ENCODE data around the gene CBFA2T2.

The CBFA2T2 gene

GRCh38 chr20:33556246-33556645 lies 66.3 kb downstream of the CBFA2T2 start:
- Histone ChIP-seq H4K91ac (ENCODE audit: low read depth, low read length) (no peak overlapping the region), H3K79me2 (ENCODE audit: control insufficient read depth, insufficient read depth, low read length, poor library complexity) (no peaks in the 10 kb centered on the region)
- DNase-seq = no peak

GRCh38 chr20:33558348-33559144 lies 68.7 kb downstream of the CBFA2T2 start:
- Histone ChIP-seq H2AFZ (ENCODE audit: insufficient read depth, low read length, poor library complexity) (no peak overlapping the region), H3K36me3 (ENCODE audit: control insufficient read depth in 1 of 2, insufficient read depth in 2 of 2, low read length in 2 of 2) (peaks cover 0 to 3% of the 10 kb centered on the region in 2 experiments), H2BK5ac (ENCODE audit: low read depth, low read length, poor library complexity) (no peak overlapping the region), H3K9me3 (ENCODE audit: insufficient read depth, low read depth, low read length) (no peaks in the 10 kb centered on the region), H2AK5ac (ENCODE audit: low read length) (no peak overlapping the region), H3K27ac (ENCODE audit: low read depth, low read length) (no peak overlapping the region), H3K4ac (ENCODE audit: low read depth, low read length) (no peak overlapping the region), H4K12ac (ENCODE audit: low read depth, low read length) (no peak overlapping the region), H3K79me1 (ENCODE audit: low read length) (no peaks in the 10 kb centered on the region), H4K8ac (ENCODE audit: low read depth, low read length) (no peak overlapping the region), H3K23ac (ENCODE audit: low read length) (no peak overlapping the region), H3K18ac (ENCODE audit: low read length) (no peak overlapping the region), H3K9ac (ENCODE audit: low read length) (no peak overlapping the region), H3K4me1 (ENCODE audit: control insufficient read depth in 1 of 2, insufficient read depth in 2 of 2, low read length in 2 of 2) (no peaks in the 10 kb centered on the region), H3K27me3 (ENCODE audit: insufficient read depth, low read length) (no peaks in the 10 kb centered on the region), H2BK12ac (ENCODE audit: low read length) (no peak overlapping the region), H3K4me3 (ENCODE audit: low read depth, low read length) (no peak overlapping the region), H3K4me2 (ENCODE audit: low read length) (no peak overlapping the region), H3K79me2 (ENCODE audit: control insufficient read depth, insufficient read depth, low read length, poor library complexity) (no peaks in the 10 kb centered on the region), H2BK120ac (ENCODE audit: insufficient read depth, low read length, poor library complexity) (no peak overlapping the region), H3K14ac (ENCODE audit: low read length) (no peak overlapping the region), H4K91ac (ENCODE audit: low read depth, low read length) (no peak overlapping the region)
- no peak for DNase-seq
- no CpG with 5 or more reads among the region's 9 CpGs for WGBS (ENCODE audit: extremely low coverage, insufficient coverage, insufficient read length)

More at GRCh38 chr20:33556246-33556645, 66.3 kb downstream of the CBFA2T2 start:
- Histone ChIP-seq H3K79me1 (ENCODE audit: low read length) (no peaks in the 10 kb centered on the region), H3K36me3 (ENCODE audit: control insufficient read depth in 1 of 2, insufficient read depth in 2 of 2, low read length in 2 of 2) (peaks cover 0 to 3% of the 10 kb centered on the region in 2 experiments), H4K8ac (ENCODE audit: low read depth, low read length) (no peak overlapping the region), H3K23ac (ENCODE audit: low read length) (no peak overlapping the region), H3K14ac (ENCODE audit: low read length) (no peak overlapping the region), H2BK12ac (ENCODE audit: low read length) (no peak overlapping the region), H2AK5ac (ENCODE audit: low read length) (no peak overlapping the region), H3K4me3 (ENCODE audit: low read depth, low read length) (no peak overlapping the region), H3K9me3 (ENCODE audit: insufficient read depth, low read depth, low read length) (no peaks in the 10 kb centered on the region), H3K27ac (ENCODE audit: low read depth, low read length) (no peak overlapping the region), H3K4me1 (ENCODE audit: control insufficient read depth in 1 of 2, insufficient read depth in 2 of 2, low read length in 2 of 2) (no peaks in the 10 kb centered on the region), H2BK5ac (ENCODE audit: low read depth, low read length, poor library complexity) (no peak overlapping the region), H2AFZ (ENCODE audit: insufficient read depth, low read length, poor library complexity) (no peak overlapping the region), H2BK120ac (ENCODE audit: insufficient read depth, low read length, poor library complexity) (no peak overlapping the region), H3K4ac (ENCODE audit: low read depth, low read length) (no peak overlapping the region), H4K12ac (ENCODE audit: low read depth, low read length) (no peak overlapping the region), H3K18ac (ENCODE audit: low read length) (no peak overlapping the region), H3K27me3 (ENCODE audit: insufficient read depth, low read length) (no peaks in the 10 kb centered on the region), H3K4me2 (ENCODE audit: low read length) (no peak overlapping the region), H3K9ac (ENCODE audit: low read length) (no peak overlapping the region)
- WGBS (ENCODE audit: extremely low coverage, insufficient coverage, insufficient read length) = no CpG with 5 or more reads among the region's 3 CpGs

- Histone ChIP-seq H2BK120ac (ENCODE audit: insufficient read depth, low read length, poor library complexity) (no peak overlapping the region), H3K79me1 (ENCODE audit: low read length) (no peaks in the 10 kb centered on the region), H3K4me1 (ENCODE audit: control insufficient read depth in 1 of 2, insufficient read depth in 2 of 2, low read length in 2 of 2) (no peaks in the 10 kb centered on the region), H3K18ac (ENCODE audit: low read length) (no peak overlapping the region), H2BK12ac (ENCODE audit: low read length) (no peak overlapping the region), H3K9ac (ENCODE audit: low read length) (no peak overlapping the region), H3K36me3 (ENCODE audit: control insufficient read depth in 1 of 2, insufficient read depth in 2 of 2, low read length in 2 of 2) (peaks cover 0 to 3% of the 10 kb centered on the region in 2 experiments), H2AFZ (ENCODE audit: insufficient read depth, low read length, poor library complexity) (no peak overlapping the region), H3K4me2 (ENCODE audit: low read length) (no peak overlapping the region), H3K9me3 (ENCODE audit: insufficient read depth, low read depth, low read length) (no peaks in the 10 kb centered on the region), H2BK5ac (ENCODE audit: low read depth, low read length, poor library complexity) (no peak overlapping the region), H4K8ac (ENCODE audit: low read depth, low read length) (no peak overlapping the region), H3K79me2 (ENCODE audit: control insufficient read depth, insufficient read depth, low read length, poor library complexity) (no peaks in the 10 kb centered on the region), H4K12ac (ENCODE audit: low read depth, low read length) (no peak overlapping the region), H2AK5ac (ENCODE audit: low read length) (no peak overlapping the region), H3K4me3 (ENCODE audit: low read depth, low read length) (no peak overlapping the region), H4K91ac (ENCODE audit: low read depth, low read length) (no peak overlapping the region), H3K23ac (ENCODE audit: low read length) (no peak overlapping the region), H3K14ac (ENCODE audit: low read length) (no peak overlapping the region), H3K4ac (ENCODE audit: low read depth, low read length) (no peak overlapping the region), H3K27ac (ENCODE audit: low read depth, low read length) (no peak overlapping the region), H3K27me3 (ENCODE audit: insufficient read depth, low read length) (no peaks in the 10 kb centered on the region)
- WGBS (ENCODE audit: extremely low coverage, insufficient coverage, insufficient read length) = no CpG with 5 or more reads among the region's 2 CpGs
- DNase-seq = no peak
Observed at GRCh38 chr20:33559212-33559611, 69.3 kb downstream of the CBFA2T2 start.

GRCh38 chr20:33560026-33560425 lies 70.1 kb downstream of the CBFA2T2 start:
- no peak overlapping the region for H3K4me3 ChIP-seq (ENCODE audit: low read depth, low read length)
- no peaks in the 10 kb centered on the region for H3K27me3 ChIP-seq (ENCODE audit: insufficient read depth, low read length)
- DNase-seq = no peak
- no peaks in the 10 kb centered on the region for H3K4me1 ChIP-seq (ENCODE audit: control insufficient read depth in 1 of 2, insufficient read depth in 2 of 2, low read length in 2 of 2)
- no peak overlapping the region for H3K14ac ChIP-seq (ENCODE audit: low read length)
- H4K8ac ChIP-seq (ENCODE audit: low read depth, low read length) = no peak overlapping the region
- no peaks in the 10 kb centered on the region for H3K79me2 ChIP-seq (ENCODE audit: control insufficient read depth, insufficient read depth, low read length, poor library complexity)
- no peak overlapping the region for H3K23ac ChIP-seq (ENCODE audit: low read length)
- no peak overlapping the region for H2BK120ac ChIP-seq (ENCODE audit: insufficient read depth, low read length, poor library complexity)
- no peak overlapping the region for H3K18ac ChIP-seq (ENCODE audit: low read length)
- no peak overlapping the region for H3K27ac ChIP-seq (ENCODE audit: low read depth, low read length)
- no peak overlapping the region for H3K9ac ChIP-seq (ENCODE audit: low read length)
- H2AK5ac ChIP-seq (ENCODE audit: low read length) = no peak overlapping the region
- H2AFZ ChIP-seq (ENCODE audit: insufficient read depth, low read length, poor library complexity) = no peak overlapping the region
- no peak overlapping the region for H4K12ac ChIP-seq (ENCODE audit: low read depth, low read length)
- no peaks in the 10 kb centered on the region for H3K79me1 ChIP-seq (ENCODE audit: low read length)
- no peak overlapping the region for H3K4me2 ChIP-seq (ENCODE audit: low read length)
- H4K91ac ChIP-seq (ENCODE audit: low read depth, low read length) = no peak overlapping the region
- H3K9me3 ChIP-seq (ENCODE audit: insufficient read depth, low read depth, low read length) = peaks cover 2% of the 10 kb centered on the region
- no peak overlapping the region for H2BK12ac ChIP-seq (ENCODE audit: low read length)
- no peak overlapping the region for H2BK5ac ChIP-seq (ENCODE audit: low read depth, low read length, poor library complexity)
- H3K4ac ChIP-seq (ENCODE audit: low read depth, low read length) = no peak overlapping the region
- H3K36me3 ChIP-seq (ENCODE audit: control insufficient read depth in 1 of 2, insufficient read depth in 2 of 2, low read length in 2 of 2) = peaks cover 2 to 3% of the 10 kb centered on the region in 2 experiments
- WGBS (ENCODE audit: extremely low coverage, insufficient coverage, insufficient read length) = no CpG with 5 or more reads among the region's 2 CpGs

All from trophoblast cell (in vitro differentiated cells and primary cell).